HG02884 (cell line): ENCODE results near the gene ORM1.
"Not testable (repeated sequence)": the region's sequence is repeated elsewhere in the genome, so short reads cannot be mapped to it uniquely, and the experiment has no call there.

Source experiments
- ATAC-seq: cut with Tn5 transposase; IDR thresholded peaks from one replicate; pipeline ENCODE4 v1.9.1; 2021; ENCODE audit warnings: mild to moderate bottlenecking, moderate library complexity; ENCODE audit not compliant: unreplicated experiment

Gene ORM1

DNA sequence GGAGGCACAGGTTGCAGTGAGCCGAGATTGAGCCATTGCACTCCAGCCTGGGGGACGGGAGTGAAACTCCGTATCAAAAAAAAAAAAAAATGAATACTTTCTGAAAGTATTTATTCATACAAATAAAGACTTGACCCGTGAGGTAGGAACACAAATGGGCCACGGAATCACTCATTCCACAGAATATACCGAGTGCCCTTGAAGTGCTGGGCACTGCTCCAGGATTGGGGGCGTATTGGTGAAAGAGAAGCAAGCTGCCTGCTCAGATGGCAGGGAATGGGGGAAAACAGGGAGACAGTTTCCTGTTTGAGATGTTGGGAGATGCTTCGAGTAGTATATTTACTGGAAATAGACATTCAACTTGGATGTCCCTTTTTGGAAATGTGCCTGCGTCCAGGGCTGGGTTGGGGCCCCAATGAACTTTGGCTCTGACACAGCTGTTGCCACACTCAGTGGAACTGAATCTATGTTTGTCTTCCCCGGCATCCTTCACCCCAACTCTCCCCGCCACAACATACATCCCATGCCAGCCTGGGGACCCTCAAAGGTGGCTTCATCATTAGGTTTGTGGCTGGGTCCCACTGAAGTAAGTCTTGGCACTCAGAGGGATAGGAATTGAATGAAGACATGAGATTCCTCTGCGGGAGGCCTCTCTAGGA, 609 bp upstream of the ORM1 start:
- not testable (repeated sequence) for ATAC-seq

DNA sequence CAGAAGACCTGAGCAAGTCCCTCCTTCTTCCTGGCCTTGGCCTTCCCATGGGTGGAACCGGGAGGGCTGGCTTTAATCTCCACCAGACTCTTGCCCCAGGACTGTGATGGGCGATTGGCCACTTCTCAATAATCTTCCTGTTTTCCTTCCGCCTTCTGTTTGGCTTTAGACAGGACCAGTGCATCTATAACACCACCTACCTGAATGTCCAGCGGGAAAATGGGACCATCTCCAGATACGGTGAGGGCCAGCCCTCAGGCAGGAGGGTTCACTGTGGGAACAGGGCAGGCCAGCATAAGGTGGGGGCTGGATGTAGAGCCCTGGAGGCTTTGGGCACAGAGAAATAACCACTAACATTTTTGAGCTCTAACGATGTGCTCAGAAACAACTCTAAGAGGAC, 951 bp downstream of the ORM1 start:
- ATAC-seq, result not testable (repeated sequence)

DNA sequence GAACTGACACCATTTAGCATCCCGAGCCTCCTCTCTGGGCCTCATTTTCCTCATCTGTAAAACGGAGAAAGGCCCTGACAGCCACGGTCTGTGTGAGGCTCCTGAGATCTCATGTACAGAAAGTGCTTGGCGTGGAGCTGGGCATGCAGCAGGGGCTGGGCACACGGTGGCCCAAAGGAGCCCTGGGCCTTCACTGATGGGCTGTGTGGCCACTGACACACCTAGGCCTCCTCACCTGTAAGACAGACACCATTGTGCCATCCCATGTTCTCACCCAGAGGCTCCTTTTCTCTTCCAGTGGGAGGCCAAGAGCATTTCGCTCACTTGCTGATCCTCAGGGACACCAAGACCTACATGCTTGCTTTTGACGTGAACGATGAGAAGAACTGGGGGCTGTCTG, 1.6 kb downstream of the ORM1 start:
- ATAC-seq, result no peak

DNA sequence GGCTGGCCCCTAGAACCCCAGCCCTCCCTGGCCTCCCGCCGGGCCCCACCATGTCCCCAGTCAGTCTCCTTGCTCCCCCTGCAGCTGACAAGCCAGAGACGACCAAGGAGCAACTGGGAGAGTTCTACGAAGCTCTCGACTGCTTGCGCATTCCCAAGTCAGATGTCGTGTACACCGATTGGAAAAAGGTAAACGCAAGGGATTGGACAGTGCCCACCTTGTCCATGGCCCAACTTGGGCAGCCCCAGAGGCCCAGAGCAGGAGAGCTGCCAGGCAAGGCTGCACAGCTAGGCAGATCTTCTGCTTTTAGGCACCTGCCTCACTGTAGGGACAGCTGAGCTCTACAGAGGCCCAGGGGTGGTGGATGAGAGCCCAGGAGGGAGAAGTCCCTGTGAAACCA, 2.1 kb downstream of the ORM1 start:
- not testable (repeated sequence) for ATAC-seq

DNA sequence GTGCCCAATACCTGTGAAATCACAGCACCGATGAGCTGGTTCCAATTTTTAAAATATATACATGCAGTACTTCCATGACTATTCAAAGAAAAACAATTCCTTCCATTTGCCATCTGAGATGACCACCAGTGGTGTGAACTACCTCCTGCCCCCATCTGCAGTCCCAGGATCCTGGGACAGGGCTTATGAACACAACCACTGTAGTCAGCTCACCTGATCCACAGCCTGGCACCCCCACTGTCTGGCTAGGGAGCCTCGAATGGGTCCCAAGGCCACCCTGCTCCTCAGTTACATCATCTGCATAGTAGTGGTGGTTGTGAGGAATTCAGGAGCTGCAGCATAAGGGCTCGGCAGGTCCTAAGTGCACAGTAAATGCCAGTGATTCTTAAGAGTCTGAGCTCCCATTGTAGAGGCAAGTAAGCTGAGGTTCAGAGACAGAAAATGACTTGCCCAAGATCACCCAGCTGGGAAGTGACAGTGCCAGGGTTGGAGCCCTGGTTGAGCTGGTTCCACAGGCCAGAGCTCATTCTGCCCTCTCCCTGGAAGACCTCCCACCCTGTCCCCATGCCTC, 2.9 kb downstream of the ORM1 start:
- ATAC-seq, result not testable (repeated sequence)

DNA sequence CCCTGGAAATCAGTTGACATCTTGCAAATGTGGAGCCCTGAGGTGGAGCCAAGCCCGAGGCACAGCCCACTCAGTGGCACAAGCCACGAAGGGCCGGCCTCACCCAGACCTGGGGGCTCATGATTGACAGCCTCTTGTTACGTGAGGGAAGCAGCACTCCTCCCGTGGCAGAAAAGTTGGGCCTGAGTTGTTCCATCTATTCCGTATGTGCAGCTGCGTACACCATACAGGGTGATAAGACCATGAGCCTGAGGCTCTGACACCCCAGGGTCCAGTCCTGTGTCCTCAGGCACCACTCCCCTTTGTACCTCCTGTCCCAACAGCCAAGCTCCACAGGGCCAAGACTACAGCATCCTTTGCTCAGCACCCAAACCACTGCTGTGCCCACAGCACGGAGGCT, 4.9 kb downstream of the ORM1 start:
- no peak for ATAC-seq

DNA sequence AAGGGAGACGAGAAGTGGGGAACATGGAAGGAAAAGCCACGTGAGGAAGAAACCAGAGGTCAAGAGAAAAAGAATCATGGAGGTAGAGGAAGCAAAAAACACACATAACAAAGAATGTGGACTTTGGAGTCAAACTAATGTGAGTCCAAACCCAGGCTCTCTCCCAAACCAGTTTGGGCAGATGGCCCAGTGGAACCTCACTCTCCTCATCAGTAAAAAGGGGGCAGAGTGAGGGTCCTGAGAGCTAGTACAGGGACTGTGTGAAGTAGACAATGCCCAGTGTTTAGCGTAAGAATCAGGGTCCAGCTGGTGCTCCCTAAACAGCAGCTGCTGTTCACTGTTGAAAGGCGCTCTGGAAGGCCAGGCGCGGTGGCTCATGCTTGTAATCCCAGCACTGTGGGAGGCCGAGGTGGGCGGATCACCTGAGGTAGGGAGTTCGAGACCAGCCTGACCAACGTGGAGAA, 5.5 kb downstream of the ORM1 start:
- not testable (repeated sequence) for ATAC-seq

DNA sequence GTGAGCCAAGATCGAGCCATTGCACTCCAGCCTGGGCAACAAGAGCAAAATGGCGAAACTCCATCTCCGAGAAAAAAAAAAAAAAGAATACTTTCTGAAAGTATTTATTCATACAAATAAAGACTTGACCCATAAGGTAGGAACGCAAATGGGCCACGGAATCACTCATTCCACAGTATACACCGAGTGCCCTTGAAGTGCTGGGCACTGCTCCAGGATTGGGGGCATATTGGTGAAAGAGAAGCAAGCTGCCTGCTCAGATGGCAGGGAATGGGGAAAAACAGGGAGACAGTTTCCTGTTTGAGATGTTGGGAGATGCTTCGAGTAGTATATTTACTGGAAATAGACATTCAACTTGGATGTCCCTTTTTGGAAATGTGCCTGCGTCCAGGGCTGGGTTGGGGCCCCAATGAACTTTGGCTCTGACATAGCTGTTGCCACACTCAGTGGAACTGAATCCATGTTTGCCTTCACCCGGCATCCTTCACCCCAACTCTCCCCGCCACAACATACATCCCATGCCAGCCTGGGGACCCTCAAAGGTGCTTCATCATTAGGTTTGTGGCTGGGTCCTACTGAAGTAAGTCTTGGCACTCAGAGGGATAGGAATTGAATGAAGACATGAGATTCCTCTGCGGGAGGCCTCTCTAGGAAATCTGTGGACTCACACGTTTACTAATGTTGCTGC, 6.2 kb downstream of the ORM1 start:
- not testable (repeated sequence) for ATAC-seq

DNA sequence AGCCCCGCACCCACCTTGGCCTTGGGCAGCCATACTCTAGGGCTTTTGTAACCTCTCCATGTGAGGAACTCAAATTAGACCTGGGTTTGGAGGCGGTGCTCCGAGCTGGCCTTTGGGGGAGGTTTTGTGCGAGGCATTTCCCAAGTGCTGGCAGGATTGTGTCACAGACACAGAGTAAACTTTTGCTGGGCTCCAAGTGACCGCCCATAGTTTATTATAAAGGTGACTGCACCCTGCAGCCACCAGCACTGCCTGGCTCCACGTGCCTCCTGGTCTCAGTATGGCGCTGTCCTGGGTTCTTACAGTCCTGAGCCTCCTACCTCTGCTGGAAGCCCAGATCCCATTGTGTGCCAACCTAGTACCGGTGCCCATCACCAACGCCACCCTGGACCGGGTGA, 6.7 kb downstream of the ORM1 start, which contains the start of gene ORM2:
Gene ORM2 (plus strand): TSS at position 245 of the 398 bp plus-strand sequence. CDS start 36 bp downstream, at position 281.
- not testable (repeated sequence) for ATAC-seq

DNA sequence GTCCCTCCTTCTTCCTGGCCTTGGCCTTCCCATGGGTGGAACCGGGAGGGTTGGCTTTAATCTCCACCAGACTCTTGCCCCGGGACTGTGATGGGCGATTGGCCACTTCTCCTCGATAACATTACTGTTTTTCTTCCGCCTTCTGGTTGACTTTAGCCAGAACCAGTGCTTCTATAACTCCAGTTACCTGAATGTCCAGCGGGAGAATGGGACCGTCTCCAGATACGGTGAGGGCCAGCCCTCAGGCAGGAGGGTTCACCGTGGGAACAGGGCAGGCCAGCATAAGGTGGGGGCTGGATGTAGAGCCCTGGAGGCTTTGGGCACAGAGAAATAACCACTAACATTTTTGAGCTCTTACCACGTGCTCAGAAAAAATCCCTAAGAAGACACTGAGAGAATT, 7.7 kb downstream of the ORM1 start:
- no peak for ATAC-seq

DNA sequence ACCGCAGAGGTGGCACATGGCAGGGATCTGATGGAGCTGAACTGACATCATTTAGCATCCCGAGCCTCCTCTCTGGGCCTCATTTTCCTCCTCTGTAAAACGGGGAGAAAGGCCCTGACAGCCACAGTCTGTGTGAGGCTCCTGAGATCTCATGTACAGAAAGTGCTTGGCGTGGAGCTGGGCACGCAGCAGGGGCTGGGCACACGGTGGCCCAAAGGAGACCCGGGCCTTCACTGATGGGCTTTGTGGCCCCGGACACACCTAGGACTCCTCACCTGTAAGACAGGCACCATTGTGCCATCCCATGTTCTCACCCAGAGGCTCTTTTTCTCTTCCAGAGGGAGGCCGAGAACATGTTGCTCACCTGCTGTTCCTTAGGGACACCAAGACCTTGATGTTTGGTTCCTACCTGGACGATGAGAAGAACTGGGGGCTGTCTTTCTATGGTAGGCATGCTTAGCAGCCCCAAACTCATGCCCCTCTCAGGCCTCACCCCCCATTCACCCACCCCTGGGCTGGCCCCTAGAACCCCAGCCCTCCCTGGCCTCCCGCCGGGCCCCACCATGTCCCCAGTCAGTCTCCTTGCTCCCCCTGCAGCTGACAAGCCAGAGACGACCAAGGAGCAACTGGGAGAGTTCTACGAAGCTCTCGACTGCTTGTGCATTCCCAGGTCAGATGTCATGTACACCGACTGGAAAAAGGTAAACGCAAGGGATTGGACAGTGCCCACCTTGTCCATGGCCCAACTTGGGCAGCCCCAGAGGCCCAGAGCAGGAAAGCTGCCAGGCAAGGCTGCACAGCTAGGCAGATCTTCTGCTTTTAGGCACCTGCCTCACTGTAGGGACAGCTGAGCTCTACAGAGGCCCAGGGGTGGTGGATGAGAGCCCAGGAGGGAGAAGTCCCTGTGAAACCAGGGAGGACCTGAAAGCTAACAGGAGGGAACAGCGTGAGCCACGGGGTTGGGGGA, 8.6 kb downstream of the ORM1 start:
- not testable (repeated sequence) for ATAC-seq

DNA sequence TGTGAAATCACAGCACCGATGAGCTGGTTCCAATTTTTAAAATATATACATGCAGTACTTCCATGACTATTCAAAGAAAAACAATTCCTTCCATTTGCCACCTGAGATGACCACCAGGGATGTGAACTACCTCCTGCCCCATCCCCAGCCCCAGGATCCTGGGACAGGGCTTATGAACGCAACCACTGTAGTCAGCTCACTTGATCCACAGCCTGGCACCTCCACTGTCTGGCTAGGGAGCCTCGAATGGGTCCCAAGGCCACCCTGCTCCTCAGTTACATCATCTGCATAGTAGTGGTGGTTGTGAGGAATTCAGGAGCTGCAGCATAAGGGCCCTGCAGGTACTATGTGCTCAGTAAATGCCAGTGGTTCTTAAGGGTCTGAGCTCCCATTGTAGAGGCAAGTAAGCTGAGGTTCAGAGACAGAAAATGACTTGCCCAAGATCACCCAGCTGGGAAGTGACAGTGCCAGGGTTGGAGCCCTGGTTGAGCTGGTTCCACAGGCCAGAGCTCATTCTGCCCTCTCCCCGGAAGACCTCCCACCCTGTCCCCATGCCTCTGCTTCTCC, 9.7 kb downstream of the ORM1 start:
- not testable (repeated sequence) for ATAC-seq

DNA sequence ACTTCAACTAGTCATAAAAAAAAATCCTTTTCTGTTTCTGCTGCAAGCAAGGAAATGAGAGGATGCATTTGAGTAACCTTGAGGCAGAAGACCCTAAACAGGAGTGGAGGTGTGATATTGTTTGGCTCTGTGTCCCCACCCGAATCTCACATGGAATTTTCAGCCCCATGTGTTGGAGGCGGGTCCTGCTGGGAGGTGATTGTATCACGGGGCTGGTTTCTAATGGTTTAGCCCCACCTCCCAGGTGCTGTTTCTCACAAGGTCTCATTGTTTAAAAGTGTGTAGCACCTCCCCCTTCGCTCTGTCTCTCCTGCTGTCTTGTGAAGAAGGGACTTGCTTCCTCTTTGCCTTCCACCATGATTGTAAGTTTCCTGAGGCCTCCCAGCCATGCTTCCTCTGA, 10.8 kb downstream of the ORM1 start:
- ATAC-seq, result not testable (repeated sequence)

DNA sequence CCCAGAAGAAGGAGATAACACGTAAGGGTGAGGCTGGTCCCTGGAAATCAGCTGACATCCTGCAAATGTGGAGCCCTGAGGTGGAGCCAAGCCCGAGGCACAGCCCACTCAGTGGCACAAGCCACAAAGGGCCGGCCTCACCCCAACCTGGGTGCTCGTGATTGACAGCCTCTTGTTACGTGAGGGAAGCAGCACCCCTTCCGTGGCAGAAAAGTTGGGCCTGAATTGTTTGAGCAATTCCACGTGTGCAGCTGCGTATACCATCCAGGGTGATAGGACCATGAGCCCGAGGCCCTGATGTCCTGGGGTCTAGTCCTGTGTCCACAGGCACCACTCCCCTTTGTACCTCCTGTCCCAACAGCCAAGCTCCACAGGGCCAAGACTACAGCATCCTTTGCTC, 11.6 kb downstream of the ORM1 start:
- no peak for ATAC-seq

DNA sequence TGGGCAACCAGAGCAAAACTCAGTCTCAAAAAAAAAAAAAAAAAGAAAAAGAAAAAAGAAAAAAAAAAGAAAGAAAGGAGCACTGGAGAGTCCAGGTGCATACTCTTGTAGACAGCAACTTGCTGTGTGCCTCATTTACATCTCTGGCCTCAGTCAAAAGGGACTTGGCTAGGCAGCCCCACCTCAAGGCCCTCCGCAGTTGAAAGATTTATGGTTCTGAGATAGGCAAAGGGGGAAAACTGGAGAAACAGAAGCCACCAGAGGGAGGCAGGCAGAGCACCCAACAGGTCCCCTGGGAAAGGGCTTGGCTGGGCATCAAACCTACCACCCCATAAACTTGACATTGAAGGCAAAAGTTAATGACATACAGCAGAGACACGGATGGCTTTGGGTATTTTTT, 12.8 kb downstream of the ORM1 start:
- ATAC-seq, result no peak

DNA sequence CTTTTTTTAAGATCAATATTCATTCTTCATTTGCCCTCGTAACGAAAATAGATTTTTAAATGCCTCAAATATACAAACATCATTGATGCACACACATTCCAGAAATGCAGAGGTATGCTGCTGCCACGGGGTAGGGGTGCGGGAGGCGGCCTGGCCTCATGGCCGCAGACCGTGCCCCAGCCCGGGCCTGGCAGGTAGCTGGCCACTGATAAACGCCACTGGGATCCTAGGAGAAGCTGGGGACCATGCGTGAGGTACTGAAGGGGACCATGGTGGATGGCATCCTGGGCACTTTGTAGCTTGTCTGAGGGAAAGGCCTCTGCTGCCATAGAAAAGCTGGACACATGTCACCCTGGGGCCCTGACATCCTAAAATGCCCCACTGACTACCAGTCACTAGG, 13.3 kb downstream of the ORM1 start:
- no peak for ATAC-seq

DNA sequence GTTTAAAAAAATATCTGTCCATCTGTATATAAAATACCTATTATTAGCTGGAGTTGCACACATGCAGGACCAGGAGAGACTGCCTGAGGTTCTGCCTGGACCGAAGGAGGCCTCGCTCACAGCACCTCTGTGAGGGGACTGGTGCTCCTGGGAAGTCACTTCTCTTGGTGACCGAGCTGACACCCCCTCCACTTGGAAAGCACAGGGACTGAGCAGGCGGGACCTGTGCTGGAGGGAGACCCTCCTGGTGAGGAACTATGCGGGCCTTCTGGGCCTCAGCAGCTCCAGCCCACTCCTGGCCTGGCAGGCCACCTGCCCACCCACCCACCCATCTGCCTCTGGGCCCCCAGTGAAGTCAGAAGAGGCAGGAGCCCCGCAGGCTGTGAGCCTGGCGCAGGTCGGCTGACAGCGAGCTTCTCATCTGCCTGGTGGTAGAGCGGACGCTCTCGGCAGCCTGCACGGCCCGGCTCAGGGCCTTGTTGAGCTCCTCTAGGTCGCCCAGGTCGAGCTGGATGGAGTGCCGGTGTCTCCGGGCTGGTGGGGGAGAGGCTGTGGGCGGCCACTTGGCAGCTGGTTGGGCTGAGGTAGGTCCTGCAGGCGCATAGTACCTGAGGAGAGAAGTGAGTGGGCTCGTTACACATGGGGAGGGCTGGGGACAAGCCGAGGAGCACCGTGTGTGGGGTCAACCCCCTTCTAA, 13.9 kb downstream of the ORM1 start:
- no peak for ATAC-seq

DNA sequence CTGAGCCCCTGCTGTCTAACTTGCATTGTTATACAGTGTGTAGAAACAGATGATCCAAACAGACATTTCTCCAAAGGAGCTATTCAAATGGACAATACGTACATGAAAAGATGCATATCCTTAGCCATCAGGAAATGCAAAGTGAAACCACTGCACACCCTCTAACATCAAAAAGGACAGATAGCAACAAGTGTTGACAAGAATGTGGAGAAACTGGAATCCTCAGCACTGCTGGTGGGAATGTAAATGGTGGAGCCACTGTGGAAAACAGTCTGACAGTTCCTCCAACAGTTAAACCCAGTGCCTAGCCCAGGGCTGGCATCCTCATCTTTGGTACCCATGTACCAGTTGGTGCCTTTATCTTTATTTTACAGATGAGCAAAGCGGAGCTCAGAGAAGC, 15.3 kb downstream of the ORM1 start:
- ATAC-seq, result no peak

DNA sequence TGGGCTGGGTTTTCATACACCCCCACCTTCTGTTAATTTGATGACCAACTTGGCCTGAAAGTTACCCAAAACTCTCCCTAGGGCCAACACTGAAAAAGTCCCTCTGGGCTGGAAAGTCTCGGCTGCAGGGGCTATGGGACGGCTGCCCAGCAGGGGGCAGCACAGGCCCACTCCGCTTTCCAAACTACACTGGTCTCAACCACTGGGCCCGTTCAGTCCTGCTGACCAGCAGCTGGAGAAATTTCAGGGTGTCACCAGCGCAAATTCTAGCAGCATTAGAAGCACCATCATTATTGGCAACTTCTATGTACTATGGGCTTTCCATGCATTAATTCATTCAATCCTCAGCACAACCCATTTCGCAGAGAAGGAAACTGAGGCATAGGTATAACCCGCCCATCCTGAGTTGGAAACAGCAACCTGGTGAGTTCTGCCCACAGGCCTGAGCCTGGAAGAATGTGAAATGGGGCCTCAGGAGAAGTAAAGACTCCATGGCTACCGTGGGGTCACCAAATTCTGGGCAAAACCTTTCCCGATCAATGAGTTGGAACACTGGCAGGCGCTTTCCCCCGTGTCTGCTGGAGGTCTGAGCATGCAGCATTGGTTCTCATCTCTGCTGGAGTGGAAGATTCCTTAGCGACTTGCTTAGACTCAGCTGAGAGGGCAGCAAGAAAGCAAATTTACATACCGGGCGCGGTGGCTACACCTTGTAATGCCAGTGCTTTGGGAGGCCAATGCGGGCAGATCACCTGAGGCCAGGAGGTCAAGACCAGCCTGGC, 16.4 kb downstream of the ORM1 start:
- no peak for ATAC-seq
